ENCODE results near the gene FASTKD2.

Gene FASTKD2

GRCh38 chr2:206837775-206838174 is 72.4 kb downstream of the FASTKD2 start:
- POLR2A ChIA-PET: no interaction called here
- Histone ChIP-seq H3K4me1 (ENCODE audit: control insufficient read depth, insufficient read depth, low read length) (no peaks in the 10 kb centered on the region), H3K36me3 (ENCODE audit: control insufficient read depth in 2 of 2, insufficient read depth in 1 of 2, low read length in 2 of 2) (no peaks in the 10 kb centered on the region), H3K4me3 (ENCODE audit: low read depth, low read length) (no peak overlapping the region), H3K9me3 (ENCODE audit: control insufficient read depth, insufficient read depth, low read depth, low read length) (no peaks in the 10 kb centered on the region), H3K27ac (ENCODE audit: extremely low read depth, low read depth, low read length) (no peak overlapping the region)
- CTCF ChIA-PET: interaction anchor here (0.6 kb wide), 1 partner anchor 13 kb away, joined by 5 read pairs; no protein-coding TSS in a partner anchor
- TF ChIP-seq ZNF488 (tag by site-specific recombination; IDR thresholded peaks at IDR 0.05) (no peak), ZNF274 (IDR thresholded peaks at IDR 0.05; ENCODE audit: low read length) (no peak), ZNF274 (tag by site-specific recombination; IDR thresholded peaks at IDR 0.05; ENCODE audit: borderline replicate concordance) (no peak), ZIC2 (tag by site-specific recombination; IDR thresholded peaks at IDR 0.05) (no peak), WT1 (tag by site-specific recombination; IDR thresholded peaks at IDR 0.05) (no peak), ZNF121 (tag by site-specific recombination; IDR thresholded peaks at IDR 0.05) (no peak), ZNF501 (tag by site-specific recombination; IDR thresholded peaks at IDR 0.05) (no peak), ZBTB48 (tag by site-specific recombination; IDR thresholded peaks at IDR 0.05) (no peak), ZNF423 (tag by site-specific recombination; IDR thresholded peaks at IDR 0.05) (no peak), ZFHX2 (tag by site-specific recombination; conservative IDR thresholded peaks at IDR 0.05) (no peak), GLIS2 (tag by site-specific recombination; IDR thresholded peaks at IDR 0.05) (no peak)

- H3K36me3 ChIP-seq (ENCODE audit: control insufficient read depth in 2 of 2, insufficient read depth in 1 of 2, low read length in 2 of 2): no peaks in the 10 kb centered on the region
- H3K9me3 ChIP-seq (ENCODE audit: control insufficient read depth, insufficient read depth, low read depth, low read length): no peaks in the 10 kb centered on the region
- TF ChIP-seq WT1 (tag by site-specific recombination; IDR thresholded peaks at IDR 0.05) (no peak), ZNF654 (tag by site-specific recombination; IDR thresholded peaks at IDR 0.05; ENCODE audit: low read depth) (no peak), ZNF791 (tag by site-specific recombination; IDR thresholded peaks at IDR 0.05) (no peak), ZFP69B (tag by site-specific recombination; IDR thresholded peaks at IDR 0.05) (no peak), ZNF2 (tag by site-specific recombination; IDR thresholded peaks at IDR 0.05) (no peak)
- H3K27ac ChIP-seq (ENCODE audit: extremely low read depth, low read depth, low read length): no peak overlapping the region
- POLR2A ChIA-PET: no interaction called here
- H3K4me1 ChIP-seq (ENCODE audit: control insufficient read depth, insufficient read depth, low read length): no peaks in the 10 kb centered on the region
- CTCF ChIA-PET: no interaction called here
- no peak overlapping the region for H3K4me3 ChIP-seq (ENCODE audit: low read depth, low read length)
These were observed 73.3 kb downstream of the FASTKD2 start for GRCh38 chr2:206838690-206839089.

GRCh38 chr2:206840999-206841398 is 75.6 kb downstream of the FASTKD2 start:
- H3K36me3 ChIP-seq (ENCODE audit: control insufficient read depth in 2 of 2, insufficient read depth in 1 of 2, low read length in 2 of 2): no peaks in the 10 kb centered on the region
- POLR2A ChIA-PET: no interaction called here
- H3K27ac ChIP-seq (ENCODE audit: extremely low read depth, low read depth, low read length): no peak overlapping the region
- H3K4me3 ChIP-seq (ENCODE audit: low read depth, low read length): no peak overlapping the region
- no peaks in the 10 kb centered on the region for H3K4me1 ChIP-seq (ENCODE audit: control insufficient read depth, insufficient read depth, low read length)
- CTCF ChIA-PET: interaction anchor here (0.9 kb wide), 1 partner anchor 10 kb away, joined by 4 read pairs; no protein-coding TSS in a partner anchor
- no peaks in the 10 kb centered on the region for H3K9me3 ChIP-seq (ENCODE audit: control insufficient read depth, insufficient read depth, low read depth, low read length)
- no peak for TF ChIP-seq ZIC2 (tag by site-specific recombination; IDR thresholded peaks at IDR 0.05)
- TF ChIP-seq REST (tag by site-specific recombination; IDR thresholded peaks at IDR 0.05): no peak
- TF ChIP-seq ZNF37A (tag by site-specific recombination; IDR thresholded peaks at IDR 0.05): no peak
- TF ChIP-seq ZNF530 (tag by site-specific recombination; IDR thresholded peaks at IDR 0.05; ENCODE audit: low read depth): no peak
- no peak for TF ChIP-seq SALL2 (tag by site-specific recombination; IDR thresholded peaks at IDR 0.05; ENCODE audit: borderline replicate concordance)
- TF ChIP-seq SP7 (tag by site-specific recombination; IDR thresholded peaks at IDR 0.05): no peak
- TF ChIP-seq ZBTB49 (tag by site-specific recombination; IDR thresholded peaks at IDR 0.05; ENCODE audit: low read depth): no peak
- no peak for TF ChIP-seq PRDM10 (tag by site-specific recombination; IDR thresholded peaks at IDR 0.05)
- no peak for TF ChIP-seq ZNF707 (tag by site-specific recombination; IDR thresholded peaks at IDR 0.05)
- no peak for TF ChIP-seq HOXD13 (CRISPR knock-in tag; IDR thresholded peaks at IDR 0.05; ENCODE audit: borderline replicate concordance)
